Caco-2 (cell line): ENCODE results near the gene ACR. TPM values are rescaled to one million over a fixed set of nuclear protein-coding genes. Genes with fewer than 3 reads are reported as not detected.

ENCODE experiments used
- BruUV-seq: library from RNA; stranded (reverse); fragments of 400-500 nt; replicated peaks from 2 replicates; lab custom pipeline; 2021; lab: Mats Ljungman, UMichigan
- CTCF ChIA-PET: fragments of 300-600 bp; sonication (Branson Sonifier 250); formaldehyde crosslinking; loops from one replicate; lab custom pipeline; 2022; ENCODE audit warnings: antibody characterized with exemption; lab: Charles Lee
- POLR2A ChIA-PET: fragments of 300-600 bp; sonication (Branson Sonifier 250); formaldehyde crosslinking; loops from one replicate; lab custom pipeline; 2022; ENCODE audit warnings: antibody characterized with exemption; lab: Charles Lee
- DNase-seq, 2 experiments: peaks; one replicate each; pipeline versions ENCODE4 v3.0.0 to v3.0.0-alpha.2; 2020 to 2022
- H3K27me3 ChIP-seq: replicated peaks from 2 replicates; pipeline ENCODE4 v1.6.0; 2011; ENCODE audit warnings: low read length; ENCODE audit not compliant: control insufficient read depth, insufficient read depth
- H3K36me3 ChIP-seq: 2 replicates; pipeline ENCODE4 v1.5.1; 2011; ENCODE audit warnings: low read length; ENCODE audit not compliant: control insufficient read depth, insufficient read depth
- H3K4me1 ChIP-seq: fragments of 250-450 bp; sonication (Bioruptor Pico); 2 replicates; pipeline ENCODE4 v1.5.1; 2020; ENCODE audit warnings: mild to moderate bottlenecking
- H3K4me3 ChIP-seq: 2 replicates; pipeline ENCODE4 v1.5.1; 2011; ENCODE audit warnings: low read depth, mild to moderate bottlenecking, control low read depth, low read length
- H3K9me3 ChIP-seq: fragments of 250-450 bp; sonication (Bioruptor Pico); 2 replicates; pipeline ENCODE4 v1.5.1; 2020; ENCODE audit warnings: mild to moderate bottlenecking, moderate library complexity
- H3K27ac Mint-ChIP-seq: one replicate; pipeline ENCODE4 v1.8.0; 2022; ENCODE audit warnings: mixed read lengths; ENCODE audit not compliant: unreplicated experiment
- H3K27me3 Mint-ChIP-seq: one replicate; pipeline ENCODE4 v1.8.0; 2022; ENCODE audit warnings: mixed read lengths; ENCODE audit not compliant: insufficient read depth, unreplicated experiment
- H3K36me3 Mint-ChIP-seq: one replicate; pipeline ENCODE4 v1.8.0; 2022; ENCODE audit warnings: mild to moderate bottlenecking, mixed read lengths; ENCODE audit not compliant: insufficient read depth, unreplicated experiment
- H3K4me1 Mint-ChIP-seq: one replicate; pipeline ENCODE4 v1.8.0; 2022; ENCODE audit warnings: low read depth, mixed read lengths; ENCODE audit not compliant: unreplicated experiment
- H3K4me3 Mint-ChIP-seq: one replicate; pipeline ENCODE4 v1.8.0; 2022; ENCODE audit warnings: mild to moderate bottlenecking, moderate library complexity, mixed read lengths; ENCODE audit not compliant: unreplicated experiment
- H3K9me3 Mint-ChIP-seq: one replicate; pipeline ENCODE4 v1.8.0; 2022; ENCODE audit warnings: mixed read lengths; ENCODE audit not compliant: unreplicated experiment
- CTCF ChIP-seq, 2 experiments: fragments of 200-600 bp in 1 of 2; IDR thresholded peaks; 1 replicate in 1 of 2; 2 replicates in 1 of 2; pipeline versions ENCODE4 v1.5.1 to v1.8.0; 2011 to 2022; ENCODE audit warnings: antibody characterized with exemption in 1 of 2, control low read depth in 1 of 2, inconsistent platforms in 1 of 2, low read depth in 1 of 2, low read length in 1 of 2, mild to moderate bottlenecking in 1 of 2, moderate library complexity in 1 of 2; ENCODE audit not compliant: insufficient read depth in 1 of 2, severe bottlenecking in 1 of 2, unreplicated experiment in 1 of 2
- intact Hi-C: fragments of 100-400 bp; cut with micrococcal nuclease; formaldehyde crosslinking; loops from one replicate; pipeline ENCODE4 v1.10.0; 2022; ENCODE audit not compliant: unreplicated experiment
- total RNA-seq: library from RNA; stranded (reverse); gene quantifications from 2 replicates; pipeline ENCODE4 v1.2.3, GENCODE V29; 2022

ACR gene
- total RNA-seq, 1 experiment from 2014 or later: not detected

DNA sequence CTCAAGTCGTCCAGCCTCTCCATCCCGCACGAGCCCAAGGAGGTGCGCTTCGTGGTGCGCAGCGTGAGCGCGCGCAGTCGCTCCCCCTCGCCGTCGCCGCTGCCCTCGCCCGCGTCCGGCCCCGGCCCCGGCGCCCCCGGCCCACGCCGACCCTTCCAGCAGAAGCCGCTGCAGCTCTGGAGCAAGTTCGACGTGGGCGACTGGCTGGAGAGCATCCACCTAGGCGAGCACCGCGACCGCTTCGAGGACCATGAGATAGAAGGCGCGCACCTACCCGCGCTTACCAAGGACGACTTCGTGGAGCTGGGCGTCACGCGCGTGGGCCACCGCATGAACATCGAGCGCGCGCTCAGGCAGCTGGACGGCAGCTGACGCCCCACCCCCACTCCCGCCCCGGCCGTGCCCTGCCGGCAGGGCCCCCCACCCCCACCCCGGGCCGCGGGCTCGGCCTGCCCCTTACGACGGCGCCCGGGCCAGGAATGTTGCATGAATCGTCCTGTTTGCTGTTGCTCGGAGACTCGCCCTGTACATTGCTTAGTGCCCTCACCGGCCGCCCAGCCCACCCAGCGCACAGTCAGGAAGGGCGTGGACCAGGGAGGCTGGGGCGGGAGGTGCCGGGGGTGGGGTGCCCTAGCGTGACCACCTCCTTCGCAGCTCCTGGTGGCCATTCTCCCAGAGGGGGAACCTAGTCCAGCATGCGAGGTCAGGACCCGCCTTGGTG is 6.9 kb upstream of the ACR start:
- H3K4me3 ChIP-seq: no peak overlapping the region

DNA sequence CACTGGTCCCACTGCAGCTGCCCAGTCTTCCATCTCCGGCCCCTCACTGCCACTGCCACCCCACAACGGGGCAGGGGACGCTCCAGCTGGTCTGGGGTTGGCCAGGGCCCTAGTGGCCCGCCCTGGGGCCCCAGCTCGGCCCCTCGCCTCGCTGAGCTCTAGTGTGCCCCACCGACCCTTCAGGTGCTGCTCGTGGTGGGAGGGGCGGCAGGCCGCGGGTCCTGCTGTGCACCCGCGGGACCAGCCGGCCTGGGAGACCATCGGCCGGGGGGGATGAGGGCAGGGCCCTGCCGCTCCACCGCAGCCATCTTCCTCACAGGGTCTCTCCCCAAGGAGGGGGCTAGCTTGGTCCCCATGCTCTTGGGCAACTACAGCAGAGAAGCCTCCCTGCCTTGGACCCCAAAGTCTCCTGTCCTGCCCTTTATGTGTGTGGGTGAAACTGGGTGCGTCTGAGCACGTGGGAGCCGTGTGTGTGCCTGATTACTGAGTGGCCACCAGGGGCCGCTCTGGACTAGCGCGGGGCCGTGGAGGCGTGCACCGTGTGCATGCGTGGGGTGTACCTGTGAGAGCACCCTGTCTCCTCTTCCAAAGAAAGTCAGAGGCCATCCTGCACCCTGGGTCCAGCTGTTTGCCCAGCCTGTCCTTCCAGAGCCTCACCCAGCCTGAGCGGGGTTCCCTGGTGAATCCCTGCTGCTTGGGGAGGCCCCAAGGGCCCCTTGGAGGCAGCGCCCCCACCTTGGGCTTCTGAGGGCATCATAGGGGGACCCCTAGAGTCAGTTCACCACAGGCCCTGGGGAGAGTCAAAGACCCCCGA is 6.0 kb upstream of the ACR start:
- H3K9me3 Mint-ChIP-seq: no peaks in the 10 kb centered on the region
- Histone ChIP-seq H3K9me3 (no peaks in the 10 kb centered on the region), H3K27me3 (no peaks in the 10 kb centered on the region), H3K4me3 (no peak overlapping the region), H3K36me3 (no peaks in the 10 kb centered on the region), H3K4me1 (no peaks in the 10 kb centered on the region)
- ChIA-PET POLR2A (interaction anchor here (0.6 kb wide), 1 partner anchor 28 kb away, joined by 3 read pairs; no protein-coding TSS in a partner anchor), CTCF (interaction anchor here (1.4 kb wide), 1 partner anchor 25 kb away, joined by 4 read pairs; no protein-coding TSS in a partner anchor)
- peaks cover 11% of the 10 kb centered on the region for H3K27me3 Mint-ChIP-seq
- intact Hi-C loops: no loop called here
- peak; percentile 72 to 79 for TF ChIP-seq CTCF (IDR thresholded peaks at IDR 0.05; ENCODE audit: insufficient read depth in 1 of 2, low read depth in 1 of 2, low read length in 1 of 2, severe bottlenecking in 1 of 2, unreplicated experiment in 1 of 2)
- peaks cover 4% of the 10 kb centered on the region for H3K36me3 Mint-ChIP-seq
- BruUV-seq: no TSS peak
- H3K27ac Mint-ChIP-seq: no peak overlapping the region
- H3K4me3 Mint-ChIP-seq: no peak overlapping the region
- H3K4me1 Mint-ChIP-seq: no peaks in the 10 kb centered on the region
- peak; percentile 44 to 57 for DNase-seq

More for the DNA sequence above, 6.9 kb upstream of the ACR start:
- Histone ChIP-seq H3K4me1 (no peaks in the 10 kb centered on the region), H3K36me3 (no peaks in the 10 kb centered on the region), H3K27me3 (no peaks in the 10 kb centered on the region), H3K9me3 (no peaks in the 10 kb centered on the region)
- no peak for TF ChIP-seq CTCF (IDR thresholded peaks at IDR 0.05; ENCODE audit: insufficient read depth in 1 of 2, low read depth in 1 of 2, low read length in 1 of 2, severe bottlenecking in 1 of 2, unreplicated experiment in 1 of 2)
- no peak overlapping the region for H3K4me3 Mint-ChIP-seq
- DNase-seq: peak in 1 of 2 experiments; percentile 31
- BruUV-seq: no TSS peak
- peaks cover 2% of the 10 kb centered on the region for H3K27me3 Mint-ChIP-seq
- H3K27ac Mint-ChIP-seq: no peak overlapping the region
- no peaks in the 10 kb centered on the region for H3K4me1 Mint-ChIP-seq
- intact Hi-C loops: no loop called here
- H3K36me3 Mint-ChIP-seq: peaks cover 4% of the 10 kb centered on the region
- CTCF ChIA-PET: no interaction called here
- POLR2A ChIA-PET: no interaction called here
- no peaks in the 10 kb centered on the region for H3K9me3 Mint-ChIP-seq

GRCh38 chr22:50732681-50733080 is 5.3 kb upstream of the ACR start:
- H3K27ac Mint-ChIP-seq: no peak overlapping the region
- no peak overlapping the region for H3K4me3 Mint-ChIP-seq
- no peaks in the 10 kb centered on the region for H3K4me1 Mint-ChIP-seq
- Histone ChIP-seq H3K4me3 (no peak overlapping the region), H3K9me3 (no peaks in the 10 kb centered on the region), H3K4me1 (no peaks in the 10 kb centered on the region), H3K36me3 (no peaks in the 10 kb centered on the region), H3K27me3 (no peaks in the 10 kb centered on the region)
- CTCF ChIA-PET: interaction anchor here (1.4 kb wide), 1 partner anchor 24 kb away, joined by 4 read pairs; no protein-coding TSS in a partner anchor
- TF ChIP-seq CTCF (IDR thresholded peaks at IDR 0.05; ENCODE audit: insufficient read depth in 1 of 2, low read depth in 1 of 2, low read length in 1 of 2, severe bottlenecking in 1 of 2, unreplicated experiment in 1 of 2): no peak
- H3K27me3 Mint-ChIP-seq: peaks cover 11% of the 10 kb centered on the region
- no TSS peak for BruUV-seq
- H3K9me3 Mint-ChIP-seq: no peaks in the 10 kb centered on the region
- H3K36me3 Mint-ChIP-seq: peaks cover 2% of the 10 kb centered on the region
- DNase-seq: no peak
- POLR2A ChIA-PET: interaction anchor here (0.6 kb wide), 1 partner anchor 29 kb away, joined by 3 read pairs; no protein-coding TSS in a partner anchor
- intact Hi-C loops: no loop called here
